CD4-positive, alpha-beta T cell treated with Interleukin-15 for 1 hour (primary cell): Measurements from ENCODE around the gene SNAP47.

ENCODE experiments used
- DNase-seq: peaks from one replicate; pipeline ENCODE4 v3.0.0-alpha.2; 2020

The SNAP47 gene

GRCh38 chr1:227732586-227733308 lies 2.5 kb upstream of the SNAP47 start:
- no peak for DNase-seq

- DNase-seq, result no peak
These were observed 1.9 kb upstream of the SNAP47 start for GRCh38 chr1:227733309-227733705.

- no peak for DNase-seq
These were observed 1.3 kb upstream of the SNAP47 start for GRCh38 chr1:227733751-227734545.

- DNase-seq, result no peak
These were observed 734 bp upstream of the SNAP47 start for GRCh38 chr1:227734546-227734855.

- DNase-seq, result no peak
These were observed 477 bp downstream of the SNAP47 start for GRCh38 chr1:227735539-227736285.

- DNase-seq, result no peak
These were observed 1.7 kb downstream of the SNAP47 start for GRCh38 chr1:227736814-227737432.

- DNase-seq, result no peak
These were observed 3.6 kb downstream of the SNAP47 start for GRCh38 chr1:227738820-227739219.

GRCh38 chr1:227739636-227740035 lies 4.4 kb downstream of the SNAP47 start:
- no peak for DNase-seq

GRCh38 chr1:227740401-227740960 lies 5.2 kb downstream of the SNAP47 start:
- DNase-seq, result no peak

- DNase-seq, result no peak
These were observed 6.1 kb downstream of the SNAP47 start for GRCh38 chr1:227741166-227741870.

- no peak for DNase-seq
These were observed 7.8 kb downstream of the SNAP47 start for GRCh38 chr1:227742738-227743715.

- DNase-seq, result no peak
These were observed 9.4 kb downstream of the SNAP47 start for GRCh38 chr1:227744668-227745067.

- no peak for DNase-seq
These were observed 10.5 kb downstream of the SNAP47 start for GRCh38 chr1:227745568-227746265.

GRCh38 chr1:227746676-227747075 lies 11.4 kb downstream of the SNAP47 start:
- no peak for DNase-seq

GRCh38 chr1:227747382-227747781 lies 12.1 kb downstream of the SNAP47 start:
- DNase-seq, result no peak

- DNase-seq, result no peak
These were observed 12.8 kb downstream of the SNAP47 start for GRCh38 chr1:227747948-227748495.

- DNase-seq, result no peak
These were observed 13.4 kb downstream of the SNAP47 start for GRCh38 chr1:227748496-227749182.

GRCh38 chr1:227749225-227749624 lies 14.0 kb downstream of the SNAP47 start:
- DNase-seq, result no peak

- no peak for DNase-seq
These were observed 14.9 kb downstream of the SNAP47 start for GRCh38 chr1:227749916-227750710.
